CD1c-positive myeloid dendritic cell (primary cell): ENCODE data around the gene NALCN.

ENCODE experiments used
- DNase-seq: peaks from one replicate; pipeline ENCODE4 v3.0.0-alpha.2; 2016; ENCODE audit errors: extremely low spot score

The NALCN gene

DNA sequence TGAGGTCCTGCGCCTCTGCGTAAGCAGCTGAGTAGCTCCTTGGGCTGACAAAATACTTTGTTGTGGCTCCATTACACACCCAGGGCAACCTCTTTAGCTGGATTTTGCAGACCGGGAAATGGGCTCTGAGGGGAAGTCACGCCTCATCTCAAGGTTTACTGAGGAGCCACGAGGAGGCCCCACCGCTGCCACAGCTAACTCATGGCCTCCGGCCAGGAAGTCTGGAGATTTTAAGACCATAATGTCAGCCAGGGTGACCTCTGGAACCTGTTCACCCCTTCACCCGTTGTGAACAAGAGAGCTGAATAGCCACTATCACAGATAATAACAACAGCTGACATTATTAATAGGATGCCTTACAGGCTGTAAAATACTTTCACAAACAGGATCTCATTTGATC, 390.4 kb downstream of the NALCN start:
- DNase-seq: no peak

DNA sequence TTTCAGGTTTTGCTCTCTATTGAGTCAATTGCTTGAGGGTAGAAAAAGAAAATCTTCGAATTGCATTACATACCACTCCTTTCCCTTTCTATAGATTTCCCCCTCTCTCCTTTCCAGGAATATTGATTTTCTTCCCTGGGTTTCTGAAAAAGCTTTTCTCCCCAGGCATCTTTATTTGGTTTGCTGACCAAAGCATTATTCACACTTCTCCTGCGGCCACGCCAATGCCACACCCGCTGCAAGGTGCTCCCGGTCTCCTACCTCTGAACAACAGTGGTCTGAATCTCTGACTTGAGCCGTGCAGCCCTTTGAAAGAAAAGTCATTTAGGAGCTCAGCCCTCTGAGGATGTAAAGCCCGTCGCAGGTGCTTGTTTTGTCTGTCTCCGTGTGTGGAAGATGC, 390.8 kb downstream of the NALCN start:
- DNase-seq: no peak

- no peak for DNase-seq
Observed at GRCh38 chr13:101019126-101019525, 397.2 kb downstream of the NALCN start.

GRCh38 chr13:101018720-101019119, 397.6 kb downstream of the NALCN start:
- no peak for DNase-seq

- DNase-seq: no peak
Observed at GRCh38 chr13:101017123-101017872, 399.0 kb downstream of the NALCN start.

GRCh38 chr13:101016475-101016874, 399.8 kb downstream of the NALCN start:
- DNase-seq: no peak

DNA sequence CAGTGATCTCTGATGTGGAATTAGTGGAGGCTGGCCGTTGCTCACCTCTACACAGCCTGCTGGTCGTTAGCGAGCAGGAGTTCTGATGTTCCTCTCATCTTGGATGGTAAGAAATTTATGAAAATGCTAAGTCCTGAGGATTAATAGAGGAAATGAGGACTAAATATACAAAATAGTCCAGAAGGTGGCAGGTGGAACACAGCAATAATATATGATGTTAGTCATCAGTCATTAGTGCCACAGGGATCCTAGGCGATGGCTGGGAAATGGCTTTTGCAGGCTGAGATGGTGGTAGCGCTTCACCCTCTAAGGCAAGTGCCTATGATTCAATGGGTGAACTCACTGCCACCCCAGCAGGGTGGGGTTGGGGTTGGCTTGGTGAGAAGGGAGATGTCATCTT, 403.1 kb downstream of the NALCN start:
- no peak for DNase-seq

GRCh38 chr13:101010100-101010499, 406.2 kb downstream of the NALCN start:
- no peak for DNase-seq

GRCh38 chr13:101007245-101007644, 409.1 kb downstream of the NALCN start:
- no peak for DNase-seq
